Left lung (tissue), 10 donors: Measurements from ENCODE around the gene ITGA3. TPM values are rescaled to one million over a fixed set of nuclear protein-coding genes. Genes with fewer than 3 reads are reported as not detected.

ENCODE experiments used
- ATAC-seq: fragments of 200-7000 bp; cut with Tn5 transposase; one replicate; pipeline ENCODE4 v1.9.1; 2020; ENCODE audit warnings: moderate library complexity
- DNase-seq, 4 donors: peaks; one replicate each; pipeline ENCODE4 v3.0.0-alpha.2; 2013 to 2020
- H3K27ac ChIP-seq, 2 donors: fragments of 200-600 bp; sonication (generic) in 1 of 2; one replicate each; pipeline versions ENCODE4 v1.5.0 to v1.8.0; 2020 to 2021
- H3K27me3 ChIP-seq, 2 donors: fragments of 200-600 bp; sonication (generic) in 1 of 2; one replicate each; pipeline versions ENCODE4 v1.5.0 to v1.8.0; 2020 to 2021
- H3K36me3 ChIP-seq, 2 donors: fragments of 200-600 bp; sonication (generic) in 1 of 2; one replicate each; pipeline versions ENCODE4 v1.5.0 to v1.8.0; 2020 to 2021
- H3K4me1 ChIP-seq, 2 donors: fragments of 200-600 bp; one replicate each; pipeline ENCODE4 v1.8.0; 2021
- H3K4me3 ChIP-seq, 2 donors: fragments of 200-600 bp; sonication (generic) in 1 of 2; one replicate each; pipeline versions ENCODE4 v1.5.0 to v1.8.0; 2020 to 2021; ENCODE audit warnings: mild to moderate bottlenecking in 1 of 2
- H3K9me3 ChIP-seq, 2 donors: fragments of 200-600 bp; sonication (generic) in 1 of 2; one replicate each; pipeline versions ENCODE4 v1.5.0 to v1.8.0; 2020 to 2021
- CTCF ChIP-seq, 2 donors: fragments of 200-600 bp; sonication (generic) in 1 of 2; IDR thresholded peaks; one replicate each; pipeline versions ENCODE4 v1.5.0 to v1.8.0; 2021; ENCODE audit warnings: antibody characterized with exemption in 2 of 2
- intact Hi-C, 2 donors: fragments of 100-400 bp; cut with DNase I; formaldehyde crosslinking; loops; one replicate each; pipeline versions ENCODE4 v1.11.2 to v1.14.2; 2022
- polyA plus RNA-seq, 6 donors: library from polyadenylated mRNA; unstranded; fragments of 120-200 nt; gene quantifications; one replicate each; pipeline ENCODE4 v1.2.1, GENCODE V29; 2013; ENCODE audit not compliant: insufficient read length in 6 of 6
- total RNA-seq, 2 donors: library from RNA; stranded (reverse); fragmentation: NEBNext Ultra II Directional; extraction: Animal tissue kit (Norgen Biotek cat#: 25700); gene quantifications; one replicate each; pipeline ENCODE4 v1.2.1, GENCODE V29; 2021
- donor health status: DM: no; HTN: yes; CAD: no.
- donor health status: DM: no; HTN: no; CAD: no.

Gene ITGA3
- total and polyA plus RNA-seq, 8 donors = 43.0 to 311 (median 56.5) TPM

DNA sequence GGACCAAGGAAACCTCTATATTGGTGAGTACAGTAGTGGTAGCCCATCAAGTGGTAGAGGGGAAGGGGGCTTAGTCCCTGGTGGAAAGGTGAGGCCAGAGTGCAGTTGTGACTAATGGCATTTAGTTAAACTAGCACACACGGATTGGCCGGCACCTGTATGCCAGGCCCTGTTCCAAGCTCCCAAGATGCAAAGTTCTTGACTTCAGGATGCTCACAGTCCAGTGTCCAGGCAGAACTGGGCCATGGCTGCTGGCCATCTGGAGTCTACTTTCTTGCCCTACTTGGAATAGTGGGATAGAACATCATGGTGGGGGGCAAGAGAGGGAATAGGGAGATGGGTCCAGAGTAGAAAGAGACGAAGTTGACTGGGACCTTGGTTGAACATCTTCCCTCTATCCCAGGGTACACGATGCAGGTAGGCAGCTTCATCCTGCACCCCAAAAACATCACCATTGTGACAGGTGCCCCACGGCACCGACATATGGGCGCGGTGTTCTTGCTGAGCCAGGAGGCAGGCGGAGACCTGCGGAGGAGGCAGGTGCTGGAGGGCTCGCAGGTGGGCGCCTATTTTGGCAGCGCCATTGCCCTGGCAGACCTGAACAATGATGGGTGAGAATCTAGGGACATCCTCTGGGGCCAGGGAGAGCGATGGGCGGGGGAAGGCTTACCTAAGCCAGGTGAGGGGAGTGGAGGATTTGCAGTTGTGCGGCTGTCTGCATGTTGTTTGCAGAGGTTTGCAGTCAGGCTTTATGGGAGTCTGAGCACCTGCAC, 15.2 kb downstream of the ITGA3 start:
- Histone ChIP-seq H3K27me3 (no peaks in the 10 kb centered on the region), H3K4me1 (no peaks in the 10 kb centered on the region), H3K4me3 (no peak overlapping the region), H3K36me3 (peaks cover 0 to 85% of the 10 kb centered on the region in 2 donors), H3K9me3 (peaks cover 0 to 4% of the 10 kb centered on the region in 2 donors), H3K27ac (no peak overlapping the region)
- no peak for TF ChIP-seq CTCF (IDR thresholded peaks at IDR 0.05)
- DNase-seq = no peak
- ATAC-seq = no peak
- intact Hi-C loops = no loop called here

DNA sequence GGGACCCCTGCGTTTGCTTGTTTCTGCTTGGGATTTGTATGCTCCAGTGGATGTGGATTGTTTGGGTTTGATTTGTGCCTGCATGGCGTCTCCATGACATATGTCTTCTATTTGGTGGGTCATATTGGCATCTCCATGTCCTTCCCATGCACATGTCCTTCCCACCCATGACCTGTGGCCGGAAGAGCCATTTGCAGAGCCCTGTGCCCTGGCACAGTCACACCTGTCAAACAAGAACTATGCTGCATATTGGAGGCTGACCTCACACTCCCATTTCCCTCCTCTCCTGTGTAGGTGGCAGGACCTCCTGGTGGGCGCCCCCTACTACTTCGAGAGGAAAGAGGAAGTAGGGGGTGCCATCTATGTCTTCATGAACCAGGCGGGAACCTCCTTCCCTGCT, 15.8 kb downstream of the ITGA3 start:
- no peak for DNase-seq
- Histone ChIP-seq H3K27me3 (no peaks in the 10 kb centered on the region), H3K36me3 (peaks cover 0 to 91% of the 10 kb centered on the region in 2 donors), H3K4me3 (no peak overlapping the region), H3K27ac (no peak overlapping the region), H3K4me1 (no peaks in the 10 kb centered on the region), H3K9me3 (peaks cover 0 to 4% of the 10 kb centered on the region in 2 donors)
- no peak for TF ChIP-seq CTCF (IDR thresholded peaks at IDR 0.05)
- intact Hi-C loops = no loop called here
- no peak for ATAC-seq

- Histone ChIP-seq H3K9me3 (peaks cover 0 to 4% of the 10 kb centered on the region in 2 donors), H3K4me1 (no peaks in the 10 kb centered on the region), H3K36me3 (peaks cover 0 to 91% of the 10 kb centered on the region in 2 donors), H3K27ac (no peak overlapping the region), H3K27me3 (no peaks in the 10 kb centered on the region), H3K4me3 (no peak overlapping the region)
- ATAC-seq = no peak
- DNase-seq = no peak
- TF ChIP-seq CTCF (IDR thresholded peaks at IDR 0.05) = no peak
- intact Hi-C loops = no loop called here
Measured at GRCh38 chr17:50072130-50072529, 16.2 kb downstream of the ITGA3 start.

- Histone ChIP-seq H3K27me3 (no peaks in the 10 kb centered on the region), H3K27ac (no peak overlapping the region), H3K4me1 (no peaks in the 10 kb centered on the region), H3K36me3 (peaks cover 0 to 91% of the 10 kb centered on the region in 2 donors), H3K9me3 (peaks cover 0 to 4% of the 10 kb centered on the region in 2 donors), H3K4me3 (no peak overlapping the region)
- no peak for TF ChIP-seq CTCF (IDR thresholded peaks at IDR 0.05)
- DNase-seq (no peak), ATAC-seq (no peak)
- intact Hi-C loops = no loop called here
Measured at GRCh38 chr17:50072925-50073324, 17.0 kb downstream of the ITGA3 start.

GRCh38 chr17:50074227-50074626, 18.3 kb downstream of the ITGA3 start:
- TF ChIP-seq CTCF (IDR thresholded peaks at IDR 0.05) = no peak
- Histone ChIP-seq H3K9me3 (peaks cover 0 to 4% of the 10 kb centered on the region in 2 donors), H3K27me3 (no peaks in the 10 kb centered on the region), H3K4me1 (no peaks in the 10 kb centered on the region), H3K27ac (no peak overlapping the region), H3K36me3 (peaks cover 0 to 94% of the 10 kb centered on the region in 2 donors), H3K4me3 (no peak overlapping the region)
- intact Hi-C loops = no loop called here
- DNase-seq (no peak), ATAC-seq (no peak)
